B cell (primary cell): ENCODE measurements around the gene MED26. TPM values are rescaled to one million over a fixed set of nuclear protein-coding genes. Genes with fewer than 3 reads are reported as not detected.
A peak's percentile ranks its signal among the peaks of the same experiment; 100 is the strongest.

Experiments used
- ATAC-seq: fragments of 200-7000 bp; cut with Tn5 transposase; one replicate; pipeline ENCODE4 v1.10.0; 2021; ENCODE audit warnings: low read depth, mild to moderate bottlenecking, moderate number of reproducible peaks, moderate library complexity
- CTCF ChIA-PET: fragments of 350-600 bp; sonication (Branson Sonifier 250); formaldehyde crosslinking; loops from one replicate; lab custom pipeline; 2021; ENCODE audit warnings: antibody characterized with exemption, inconsistent platforms; lab: Charles Lee
- POLR2A ChIA-PET: fragments of 350-600 bp; sonication (Branson Sonifier 250); formaldehyde crosslinking; loops from one replicate; lab custom pipeline; 2021; ENCODE audit warnings: antibody characterized with exemption; lab: Charles Lee
- DNase-seq: peaks from one replicate; pipeline ENCODE4 v3.0.0; 2013
- H2AFZ ChIP-seq: 2 replicates; pipeline ENCODE4 v1.6.1; 2012; ENCODE audit warnings: mild to moderate bottlenecking, low read depth, low read length; ENCODE audit not compliant: insufficient read depth, poor library complexity, severe bottlenecking
- H3K27ac ChIP-seq, 2 donors: 1 replicate in 1 of 2; 2 replicates in 1 of 2; pipeline ENCODE4 v1.5.1; 2012 to 2013; ENCODE audit warnings: low read length in 2 of 2, mild to moderate bottlenecking in 2 of 2, moderate library complexity in 1 of 2
- H3K27me3 ChIP-seq, 4 experiments: fragments of 200-600 bp in 1 of 4; sonication (generic) in 1 of 4; replicated peaks in 1 of 4; 1 replicate in 2 of 4; 2 replicates in 2 of 4; pipeline versions ENCODE4 v1.6.1 to v1.7.0; 2013 to 2016; ENCODE audit warnings: low read length in 3 of 4, mild to moderate bottlenecking in 2 of 4, mixed read lengths in 1 of 4, moderate library complexity in 1 of 4; ENCODE audit not compliant: insufficient read depth in 4 of 4, control insufficient read depth in 3 of 4; ENCODE audit errors: control extremely low read depth in 1 of 4
- H3K36me3 ChIP-seq, 2 experiments: replicated peaks in 1 of 2; 1 replicate in 1 of 2; 2 replicates in 1 of 2; pipeline versions ENCODE4 v1.6.1 to v1.7.1; 2013; ENCODE audit warnings: low read length in 1 of 2; ENCODE audit not compliant: insufficient read depth in 2 of 2, control insufficient read depth in 1 of 2; ENCODE audit errors: control extremely low read depth in 1 of 2, extremely low read depth in 1 of 2
- H3K4me1 ChIP-seq, 2 donors: fragments of 200-600 bp in 1 of 2; sonication (generic) in 1 of 2; 1 replicate in 1 of 2; 2 replicates in 1 of 2; pipeline versions ENCODE4 v1.5.1 to v1.6.1; 2013 to 2017; ENCODE audit warnings: low read length in 2 of 2; ENCODE audit not compliant: control insufficient read depth in 2 of 2, insufficient read depth in 2 of 2
- H3K4me2 ChIP-seq: replicated peaks from 2 replicates; pipeline ENCODE3; 2012; ENCODE audit warnings: mild to moderate bottlenecking, low read depth, low read length; ENCODE audit not compliant: poor library complexity, severe bottlenecking
- H3K4me3 ChIP-seq, 5 experiments: fragments of 200-600 bp in 1 of 5; sonication (generic) in 1 of 5; 1 replicate in 3 of 5; 2 replicates in 2 of 5; pipeline versions ENCODE4 v1.5.1 to v1.7.0; 2011 to 2016; ENCODE audit warnings: low read length in 4 of 5, mild to moderate bottlenecking in 4 of 5, low read depth in 2 of 5, control low read depth in 1 of 5, moderate library complexity in 1 of 5; ENCODE audit not compliant: insufficient read depth in 1 of 5; ENCODE audit errors: control extremely low read depth in 1 of 5, extremely low read depth in 1 of 5
- H3K79me2 ChIP-seq: fragments of 200-600 bp; sonication (generic); one replicate; pipeline ENCODE4 v1.6.0; 2016; ENCODE audit warnings: low read length; ENCODE audit not compliant: control insufficient read depth, insufficient read depth
- H3K9ac ChIP-seq: fragments of 200-600 bp; sonication (generic); 2 replicates; pipeline ENCODE4 v1.6.1; 2017; ENCODE audit warnings: mild to moderate bottlenecking, low read length, moderate library complexity
- H3K9me3 ChIP-seq, 3 donors: one replicate each; pipeline versions ENCODE4 v1.6.1 to v1.7.1; 2013; ENCODE audit warnings: low read length in 2 of 3; ENCODE audit not compliant: control insufficient read depth in 2 of 3, insufficient read depth in 1 of 3; ENCODE audit errors: control extremely low read depth in 1 of 3
- H4K20me1 ChIP-seq: 2 replicates; pipeline ENCODE4 v1.6.0; 2012; ENCODE audit warnings: mild to moderate bottlenecking, low read length; ENCODE audit not compliant: insufficient read depth, control insufficient read depth, poor library complexity, severe bottlenecking
- H3K27ac Mint-ChIP-seq: one replicate; pipeline ENCODE4 v1.8.0; 2021; ENCODE audit warnings: mixed read lengths
- H3K27me3 Mint-ChIP-seq: one replicate; pipeline ENCODE4 v1.8.0; 2021; ENCODE audit warnings: mixed read lengths
- H3K4me1 Mint-ChIP-seq: one replicate; pipeline ENCODE4 v1.8.0; 2021; ENCODE audit warnings: mixed read lengths
- H3K4me3 Mint-ChIP-seq: one replicate; pipeline ENCODE4 v1.8.0; 2021; ENCODE audit warnings: mixed read lengths
- H3K9me3 Mint-ChIP-seq: one replicate; pipeline ENCODE4 v1.8.0; 2022; ENCODE audit warnings: mixed read lengths; ENCODE audit not compliant: insufficient read depth
- EZH2 ChIP-seq: IDR thresholded peaks from 2 replicates; pipeline ENCODE4 v1.6.1; 2012; ENCODE audit warnings: borderline replicate concordance, low read depth, mild to moderate bottlenecking, moderate library complexity, low read length; ENCODE audit not compliant: insufficient read depth, poor library complexity, severe bottlenecking
- WGBS: methylation state at CpG from one replicate; pipeline ENCODE4 v1.1.5; 2013; ENCODE audit warnings: missing lambda C conversion rate; ENCODE audit not compliant: insufficient coverage; 5-methylcytosine and 5-hydroxymethylcytosine counted together
- intact Hi-C: fragments of 100-400 bp; cut with micrococcal nuclease; formaldehyde crosslinking; loops from one replicate; pipeline ENCODE4 v1.10.0; 2022
- polyA plus RNA-seq: library from polyadenylated mRNA; depleted of rRNA; stranded (reverse); fragments of >200 nt; gene quantifications from 2 replicates; pipeline ENCODE4 v1.2.3, GENCODE V29; 2012
- total RNA-seq, 2 donors: library from RNA; stranded (reverse); fragments of 120-200 nt in 1 of 2; gene quantifications; 1 replicate in 1 of 2; 2 replicates in 1 of 2; pipeline versions ENCODE4 v1.2.3 to v1.2.4, GENCODE V29; 2013 to 2022
- TF ChIP-seq, protein P1 (sequence below): fragments of 200-600 bp; IDR thresholded peaks from one replicate; pipeline ENCODE4 v1.8.0; 2022; ENCODE audit warnings: antibody characterized with exemption, mild to moderate bottlenecking

The MED26 gene
- total and polyA plus RNA-seq, 2 donors (not counting 1 experiment from before 2014, with no cell fraction given), result 15.6 to 33.6 TPM

DNA sequence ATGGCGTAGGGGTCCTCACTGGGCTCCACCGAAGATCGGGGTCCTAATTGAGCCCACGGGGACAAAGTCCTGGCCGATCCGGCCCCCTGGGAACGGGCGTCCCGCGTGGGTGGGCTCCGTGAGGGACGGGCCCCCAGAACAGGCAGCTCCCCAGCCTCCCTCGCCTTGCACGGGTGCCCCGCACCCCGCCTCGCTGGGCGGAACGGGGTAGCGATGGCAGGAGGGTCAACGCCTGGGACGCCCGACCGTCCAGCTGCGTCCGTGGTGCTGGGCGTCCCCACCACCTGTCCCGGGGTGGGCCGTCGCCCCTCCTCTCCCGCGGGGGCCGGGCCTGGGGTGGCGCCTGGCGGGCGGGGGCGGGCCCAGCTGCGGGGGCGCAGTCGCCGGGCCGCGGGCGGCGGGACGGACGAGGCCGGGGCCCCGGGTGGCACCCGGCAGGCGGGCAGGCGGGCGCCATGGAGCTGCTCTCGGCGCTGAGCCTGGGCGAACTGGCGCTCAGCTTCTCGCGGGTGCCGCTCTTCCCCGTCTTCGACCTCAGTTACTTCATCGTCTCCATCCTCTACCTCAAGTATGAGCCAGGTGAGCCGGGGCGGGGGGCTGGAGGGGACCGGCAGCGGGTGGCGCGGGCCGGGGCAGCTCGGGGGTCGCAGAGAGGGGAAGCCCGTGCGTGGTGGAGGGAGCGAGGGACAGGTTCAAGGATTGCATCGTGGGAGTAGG lies 32.9 kb upstream of the MED26 start, which contains the start of gene TMEM38A:
TSS of gene TMEM38A (plus strand) at position 377 of the 717 bp plus-strand sequence. CDS start at position 456, 79 bp downstream.
- peak within 1 kb of the TSS; percentile 70 to 79 for H3K27ac ChIP-seq
- Mint-ChIP-seq H3K27ac (peak within 1 kb of the TSS; percentile 97), H3K4me1 (peaks cover 46% of the 10 kb centered on the region), H3K27me3 (no peaks in the 10 kb centered on the region), H3K4me3 (peak within 1 kb of the TSS; percentile 99), H3K9me3 (no peaks in the 10 kb centered on the region)
- ChIA-PET POLR2A (interaction anchor here (0.7 to 4.1 kb wide), 10 partner anchors 17 to 554 kb away, joined by 3 to 35 read pairs (median 6); partner anchors contain the start of genes MED26 and USE1), CTCF (interaction anchor here (0.7 to 1.9 kb wide), 6 partner anchors 11 to 75 kb away, joined by 3 to 8 read pairs (median 6); partner anchors contain the start of gene MED26)
- H3K4me1 ChIP-seq, result peaks cover 26 to 42% of the 10 kb centered on the region in 2 donors
- peak within 1 kb of the TSS; percentile 62 to 89 (median 83) for H3K4me3 ChIP-seq
- intact Hi-C loops, result loop anchor here (1.0 to 5.0 kb wide), 8 partner anchors 33 to 646 kb away; partner anchors contain the start of genes DDA1, MED26, MRPL34 and NWD1
- peaks cover 65% of the 10 kb centered on the region for H3K79me2 ChIP-seq
- ATAC-seq (peak; percentile 18), DNase-seq (peak; percentile 65)
- TF ChIP-seq EZH2, result no peak
- TF ChIP-seq, protein P1, sequence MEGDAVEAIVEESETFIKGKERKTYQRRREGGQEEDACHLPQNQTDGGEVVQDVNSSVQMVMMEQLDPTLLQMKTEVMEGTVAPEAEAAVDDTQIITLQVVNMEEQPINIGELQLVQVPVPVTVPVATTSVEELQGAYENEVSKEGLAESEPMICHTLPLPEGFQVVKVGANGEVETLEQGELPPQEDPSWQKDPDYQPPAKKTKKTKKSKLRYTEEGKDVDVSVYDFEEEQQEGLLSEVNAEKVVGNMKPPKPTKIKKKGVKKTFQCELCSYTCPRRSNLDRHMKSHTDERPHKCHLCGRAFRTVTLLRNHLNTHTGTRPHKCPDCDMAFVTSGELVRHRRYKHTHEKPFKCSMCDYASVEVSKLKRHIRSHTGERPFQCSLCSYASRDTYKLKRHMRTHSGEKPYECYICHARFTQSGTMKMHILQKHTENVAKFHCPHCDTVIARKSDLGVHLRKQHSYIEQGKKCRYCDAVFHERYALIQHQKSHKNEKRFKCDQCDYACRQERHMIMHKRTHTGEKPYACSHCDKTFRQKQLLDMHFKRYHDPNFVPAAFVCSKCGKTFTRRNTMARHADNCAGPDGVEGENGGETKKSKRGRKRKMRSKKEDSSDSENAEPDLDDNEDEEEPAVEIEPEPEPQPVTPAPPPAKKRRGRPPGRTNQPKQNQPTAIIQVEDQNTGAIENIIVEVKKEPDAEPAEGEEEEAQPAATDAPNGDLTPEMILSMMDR, result no peak
- H3K4me2 ChIP-seq, result peak within 1 kb of the TSS; percentile 97
- H3K9me3 ChIP-seq, result no peaks in the 10 kb centered on the region
- no peaks in the 10 kb centered on the region for H3K27me3 ChIP-seq
- peaks cover 37% of the 10 kb centered on the region for H4K20me1 ChIP-seq
- H2AFZ ChIP-seq, result peak within 1 kb of the TSS; percentile 94
- under 1% methylated on average over 72 of the region's 76 CpGs for WGBS
- peak within 1 kb of the TSS; percentile 84 for H3K9ac ChIP-seq
- H3K36me3 ChIP-seq, result peaks cover 0 to 32% of the 10 kb centered on the region in 2 experiments
